ENCODE results near the gene RMND1. TPM values are rescaled to one million over a fixed set of nuclear protein-coding genes. Genes with fewer than 3 reads are reported as not detected.
"Not testable (repeated sequence)": the region's sequence is repeated elsewhere in the genome, so short reads cannot be mapped to it uniquely, and the experiment has no call there.

RMND1 gene
- total RNA-seq, 1 experiment from 2014 or later, result 19.3 TPM

GRCh38 chr6:151475653-151476523, 24.0 kb upstream of the RMND1 start:
- no peak overlapping the region for H2AFZ ChIP-seq
- CTCF ChIA-PET, result no interaction called here

GRCh38 chr6:151464702-151465101, 12.8 kb upstream of the RMND1 start:
- no peak overlapping the region for H3K27ac ChIP-seq
- no peak overlapping the region for H2AFZ ChIP-seq
- peaks cover 14% of the 10 kb centered on the region for H3K36me3 ChIP-seq (ENCODE audit: low read depth)
- no peak overlapping the region for H3K4me3 ChIP-seq
- no TSS peak for BruUV-seq (replicated peaks)
- H3K4me1 ChIP-seq (replicated peaks; ENCODE audit: insufficient read depth), result no peaks in the 10 kb centered on the region
- H3K27me3 ChIP-seq (ENCODE audit: insufficient read depth, low read depth), result no peaks in the 10 kb centered on the region
- no peak for DNase-seq
- no peaks in the 10 kb centered on the region for H3K9me3 ChIP-seq (ENCODE audit: insufficient read depth, low read depth)
- H4K20me1 ChIP-seq (ENCODE audit: insufficient read depth), result no peaks in the 10 kb centered on the region
- CTCF ChIA-PET, result no interaction called here
- H3F3A ChIP-seq (ENCODE audit: insufficient read depth, low read depth), result no peaks in the 10 kb centered on the region
- no peaks in the 10 kb centered on the region for H3K9me2 ChIP-seq (ENCODE audit: insufficient read depth)
- H3K4me2 ChIP-seq, result no peak overlapping the region
- H3K79me2 ChIP-seq (ENCODE audit: low read depth), result no peaks in the 10 kb centered on the region
- no peak for TF ChIP-seq EZH2 (IDR thresholded peaks at IDR 0.05; ENCODE audit: low read depth)
- TF ChIP-seq CTCF (conservative IDR thresholded peaks at IDR 0.05), result no peak
- POLR2A ChIA-PET (ENCODE audit: unreplicated experiment), result no interaction called here
- intact Hi-C loops (cut with micrococcal nuclease; ENCODE audit: unreplicated experiment), result no loop called here

More at GRCh38 chr6:151475653-151476523, 24.0 kb upstream of the RMND1 start:
- no peaks in the 10 kb centered on the region for H3K9me2 ChIP-seq (ENCODE audit: insufficient read depth)
- H3K4me3 ChIP-seq, result no peak overlapping the region
- BruUV-seq (replicated peaks), result no TSS peak
- no peaks in the 10 kb centered on the region for H3K79me2 ChIP-seq (ENCODE audit: low read depth)
- no peaks in the 10 kb centered on the region for H3K27me3 ChIP-seq (ENCODE audit: insufficient read depth, low read depth)
- no peaks in the 10 kb centered on the region for H3K9me3 ChIP-seq (ENCODE audit: insufficient read depth, low read depth)
- no peaks in the 10 kb centered on the region for H3K4me1 ChIP-seq (replicated peaks; ENCODE audit: insufficient read depth)
- intact Hi-C loops (cut with micrococcal nuclease; ENCODE audit: unreplicated experiment), result no loop called here
- TF ChIP-seq EZH2 (IDR thresholded peaks at IDR 0.05; ENCODE audit: low read depth) (no peak), CTCF (conservative IDR thresholded peaks at IDR 0.05) (peak; percentile 84)
- no peaks in the 10 kb centered on the region for H3K36me3 ChIP-seq (ENCODE audit: low read depth)
- H3K4me2 ChIP-seq, result peak overlapping the region; percentile 37; the same call in 1 of the 2 replicates
- no peak overlapping the region for H3K27ac ChIP-seq
- no peaks in the 10 kb centered on the region; the same call in 1 of the 2 replicates for H4K20me1 ChIP-seq (ENCODE audit: insufficient read depth)
- POLR2A ChIA-PET (ENCODE audit: unreplicated experiment), result no interaction called here
- H3F3A ChIP-seq (ENCODE audit: insufficient read depth, low read depth), result no peaks in the 10 kb centered on the region
- peak; percentile 6 to 42 for DNase-seq

GRCh38 chr6:151461673-151462072, 9.7 kb upstream of the RMND1 start:
- H2AFZ ChIP-seq, result no peak overlapping the region
- CTCF ChIA-PET, result no interaction called here
- H3K36me3 ChIP-seq (ENCODE audit: low read depth), result peaks cover 23% of the 10 kb centered on the region
- no peaks in the 10 kb centered on the region for H3K9me2 ChIP-seq (ENCODE audit: insufficient read depth)
- H3K4me3 ChIP-seq, result no peak overlapping the region
- no TSS peak for BruUV-seq (replicated peaks)
- intact Hi-C loops (cut with micrococcal nuclease; ENCODE audit: unreplicated experiment), result no loop called here
- H3K4me1 ChIP-seq (replicated peaks; ENCODE audit: insufficient read depth), result no peaks in the 10 kb centered on the region
- no peaks in the 10 kb centered on the region for H3K27me3 ChIP-seq (ENCODE audit: insufficient read depth, low read depth)
- no peaks in the 10 kb centered on the region for H3K79me2 ChIP-seq (ENCODE audit: low read depth)
- DNase-seq, result no peak
- H3K9me3 ChIP-seq (ENCODE audit: insufficient read depth, low read depth), result no peaks in the 10 kb centered on the region
- no peak overlapping the region for H3K27ac ChIP-seq
- TF ChIP-seq EZH2 (IDR thresholded peaks at IDR 0.05; ENCODE audit: low read depth), result no peak
- TF ChIP-seq CTCF (conservative IDR thresholded peaks at IDR 0.05), result no peak
- no peaks in the 10 kb centered on the region for H4K20me1 ChIP-seq (ENCODE audit: insufficient read depth)
- H3K4me2 ChIP-seq, result no peak overlapping the region
- POLR2A ChIA-PET (ENCODE audit: unreplicated experiment), result no interaction called here
- no peaks in the 10 kb centered on the region for H3F3A ChIP-seq (ENCODE audit: insufficient read depth, low read depth)

- Histone ChIP-seq H3K79me2 (ENCODE audit: low read depth) (peaks cover 33% of the 10 kb centered on the region), H3K36me3 (ENCODE audit: low read depth) (peaks cover 17% of the 10 kb centered on the region), H3K4me1 (replicated peaks; ENCODE audit: insufficient read depth) (peaks cover 13% of the 10 kb centered on the region; the same call in 1 of the 2 replicates)
- H2AFZ ChIP-seq; H3K4me3 ChIP-seq; H3K27ac ChIP-seq; H3F3A ChIP-seq (ENCODE audit: insufficient read depth, low read depth); H4K20me1 ChIP-seq (ENCODE audit: insufficient read depth); H3K4me2 ChIP-seq; CTCF ChIA-PET; H3K9me3 ChIP-seq (ENCODE audit: insufficient read depth, low read depth); BruUV-seq (replicated peaks); H3K9me2 ChIP-seq (ENCODE audit: insufficient read depth); POLR2A ChIA-PET (ENCODE audit: unreplicated experiment); DNase-seq; H3K27me3 ChIP-seq (ENCODE audit: insufficient read depth, low read depth): not testable (repeated sequence)
- intact Hi-C loops (cut with micrococcal nuclease; ENCODE audit: unreplicated experiment), result loop anchor here (10.0 kb wide), 1 partner anchor 309 kb away; no protein-coding TSS in a partner anchor
Observed at GRCh38 chr6:151455751-151456398, 3.9 kb upstream of the RMND1 start.

Measured in PC-9 (cell line).